NCI-H446 treated with DMSO at 0.1 percent for 48 hours (cell line): ENCODE results near the gene PSTPIP1.
"Not testable (repeated sequence)": the region's sequence is repeated elsewhere in the genome, so short reads cannot be mapped to it uniquely, and the experiment has no call there.

ENCODE experiments used
- DNase-seq: peaks from one replicate; lab custom pipeline; 2025; lab: John Stamatoyannopoulos, UW

The PSTPIP1 gene

GRCh38 chr15:76994971-76995945 is at the start of gene PSTPIP1:
Gene PSTPIP1 (plus strand): TSS chr15:76995126. CDS start chr15:76995574, 448 bp downstream.
- peak; percentile 55 for DNase-seq

GRCh38 chr15:76945494-76946093 is 49.3 kb upstream of the PSTPIP1 start:
- DNase-seq = no peak

GRCh38 chr15:76947454-76947853 is 47.5 kb upstream of the PSTPIP1 start:
- DNase-seq = no peak

- DNase-seq = no peak
Measured at GRCh38 chr15:76951220-76951619, 43.7 kb upstream of the PSTPIP1 start.

GRCh38 chr15:76953913-76954312 is 41.0 kb upstream of the PSTPIP1 start:
- DNase-seq = no peak

GRCh38 chr15:76954744-76955143 is 40.2 kb upstream of the PSTPIP1 start:
- no peak for DNase-seq

GRCh38 chr15:76961268-76962011 is 33.5 kb upstream of the PSTPIP1 start:
- no peak for DNase-seq

- DNase-seq = no peak
Measured at GRCh38 chr15:76962337-76963013, 32.5 kb upstream of the PSTPIP1 start.

- DNase-seq = no peak
Measured at GRCh38 chr15:76963596-76963995, 31.3 kb upstream of the PSTPIP1 start.

- no peak for DNase-seq
Measured at GRCh38 chr15:76964157-76964556, 30.8 kb upstream of the PSTPIP1 start.

- DNase-seq = not testable (repeated sequence)
Measured at GRCh38 chr15:76966051-76966450, 28.9 kb upstream of the PSTPIP1 start.

GRCh38 chr15:76967067-76967466 is 27.9 kb upstream of the PSTPIP1 start:
- DNase-seq = no peak

GRCh38 chr15:76968306-76968705 is 26.6 kb upstream of the PSTPIP1 start:
- DNase-seq = no peak

GRCh38 chr15:76972389-76973361 is 22.3 kb upstream of the PSTPIP1 start:
- DNase-seq = no peak

GRCh38 chr15:76973362-76973743 is 21.6 kb upstream of the PSTPIP1 start:
- no peak for DNase-seq

GRCh38 chr15:76973906-76974305 is 21.0 kb upstream of the PSTPIP1 start:
- no peak for DNase-seq

- no peak for DNase-seq
Measured at GRCh38 chr15:76974456-76975036, 20.4 kb upstream of the PSTPIP1 start.

- DNase-seq = no peak
Measured at GRCh38 chr15:76976141-76976540, 18.8 kb upstream of the PSTPIP1 start.

- DNase-seq = no peak
Measured at GRCh38 chr15:76976572-76977270, 18.2 kb upstream of the PSTPIP1 start.
